A549 (cell line): Measurements from ENCODE around the gene ADCYAP1R1. TPM values are rescaled to one million over a fixed set of nuclear protein-coding genes. Genes with fewer than 3 reads are reported as not detected.

ENCODE experiments used
- ATAC-seq, 2 experiments: fragments of 200-7000 bp in 1 of 2; fragments of >200 bp in 1 of 2; cut with Nextera tagmentation in 1 of 2; cut with Tn5 transposase in 1 of 2; 3 replicates each; pipeline versions ENCODE4 v1.8.0 to v1.9.1; 2018 to 2020; ENCODE audit warnings: mild to moderate bottlenecking in 1 of 2, moderate library complexity in 1 of 2
- CTCF ChIA-PET: fragments of 300-600 bp; sonication (Branson Sonifier 250); formaldehyde crosslinking; extraction: SDS; loops from one replicate; lab custom pipeline; 2021; ENCODE audit warnings: antibody characterized with exemption, inconsistent platforms; lab: Yijun Ruan, JAX
- POLR2A ChIA-PET: fragments of 350-600 bp; formaldehyde crosslinking; extraction: SDS; loops from one replicate; lab custom pipeline; 2021; ENCODE audit warnings: antibody characterized with exemption, inconsistent platforms; lab: Yijun Ruan, JAX
- DNase-seq, 2 experiments: peaks; one replicate each; pipeline versions ENCODE4 v3.0.0 to v3.0.0-alpha.2; 2011 to 2016; ENCODE audit warnings: low read depth in 1 of 2, low spot score in 1 of 2
- FAIRE-seq: peaks from 2 replicates; lab custom pipeline; 2011; peaks lifted over from hg19 to GRCh38; lab: Jason Lieb, UNC
- H3K27ac ChIP-seq, 2 experiments: fragments of >200 bp; sonication (Bioruptor Twin); formaldehyde crosslinking; 3 replicates each; pipeline ENCODE4 v1.5.1; 2016 to 2017
- H3K4me1 ChIP-seq: fragments of >200 bp; sonication (Bioruptor Twin); formaldehyde crosslinking; 3 replicates; pipeline ENCODE4 v1.6.1; 2016
- H3K4me2 ChIP-seq: fragments of >200 bp; sonication (Bioruptor Twin); formaldehyde crosslinking; 3 replicates; pipeline ENCODE4 v1.6.1; 2016
- H3K4me3 ChIP-seq: fragments of >200 bp; sonication (Bioruptor Twin); formaldehyde crosslinking; 3 replicates; pipeline ENCODE4 v1.5.1; 2016
- H3K9me3 ChIP-seq: fragments of >200 bp; sonication (Bioruptor Twin); formaldehyde crosslinking; 3 replicates; pipeline ENCODE4 v1.6.1; 2016
- BHLHE40 ChIP-seq: IDR thresholded peaks from 2 replicates; pipeline ENCODE4 v1.6.1; 2012; ENCODE audit warnings: low read depth, low read length, inconsistent platforms
- CBX8 ChIP-seq: fragments of 200-600 bp; sonication (generic); IDR thresholded peaks from 2 replicates; pipeline ENCODE4 v1.6.1; 2016
- CHD4 ChIP-seq: fragments of 200-600 bp; sonication (generic); IDR thresholded peaks from 2 replicates; pipeline ENCODE4 v1.6.1; 2016; ENCODE audit warnings: antibody characterized with exemption, mild to moderate bottlenecking, borderline replicate concordance
- E2F6 ChIP-seq: IDR thresholded peaks from 2 replicates; pipeline ENCODE4 v1.6.1; 2012; ENCODE audit warnings: low read depth, borderline replicate concordance
- EHF ChIP-seq: fragments of 250-450 bp; sonication (Bioruptor Pico); IDR thresholded peaks from 2 replicates; pipeline ENCODE4 v1.5.0; 2020; ENCODE audit warnings: mild to moderate bottlenecking
- EP300 ChIP-seq, 2 experiments: fragments of >200 bp; sonication (Bioruptor Twin); formaldehyde crosslinking; IDR thresholded peaks; 2 replicates in 1 of 2; 3 replicates in 1 of 2; pipeline ENCODE4 v1.6.1; 2016 to 2017
- ESRRA ChIP-seq: fragments of 150-350 bp; IDR thresholded peaks from 2 replicates; pipeline ENCODE4 v1.6.1; 2014; ENCODE audit warnings: mild to moderate bottlenecking, low read length, borderline replicate concordance
- HDAC2 ChIP-seq: fragments of 200-600 bp; sonication (generic); IDR thresholded peaks from 2 replicates; pipeline ENCODE4 v1.6.1; 2016
- HMGXB4 ChIP-seq: fragments of 250-450 bp; sonication (Bioruptor Pico); IDR thresholded peaks from 2 replicates; pipeline ENCODE4 v1.5.0; 2021; ENCODE audit warnings: mild to moderate bottlenecking, moderate library complexity, borderline replicate concordance
- HOXA7 ChIP-seq: fragments of 250-450 bp; sonication (Bioruptor Pico); IDR thresholded peaks from 2 replicates; pipeline ENCODE4 v1.5.0; 2020; ENCODE audit warnings: mild to moderate bottlenecking, moderate library complexity
- HOXB5 ChIP-seq: fragments of 250-450 bp; sonication (Bioruptor Pico); IDR thresholded peaks from 2 replicates; pipeline ENCODE4 v1.5.0; 2020; ENCODE audit warnings: mild to moderate bottlenecking, moderate library complexity
- NR3C1 ChIP-seq: fragments of >200 bp; sonication (Bioruptor Twin); formaldehyde crosslinking; IDR thresholded peaks from 3 replicates; pipeline ENCODE4 v1.6.1; 2017
- PHF8 ChIP-seq: fragments of 200-600 bp; sonication (generic); IDR thresholded peaks from 2 replicates; pipeline ENCODE4 v1.6.1; 2016; ENCODE audit warnings: low read depth, mild to moderate bottlenecking, antibody characterized with exemption, moderate library complexity, borderline replicate concordance
- POLR2AphosphoS2 ChIP-seq: conservative IDR thresholded peaks from 2 replicates; pipeline ENCODE4 v1.6.1; 2012; ENCODE audit warnings: low read length, improper control_type of control experiment, inconsistent platforms
- RAD21 ChIP-seq, 2 experiments: fragments of >200 bp in 1 of 2; sonication (Bioruptor Twin) in 1 of 2; formaldehyde crosslinking in 1 of 2; IDR thresholded peaks in 1 of 2; conservative IDR thresholded peaks in 1 of 2; 2 replicates in 1 of 2; 3 replicates in 1 of 2; pipeline ENCODE4 v1.6.1; 2012 to 2018; ENCODE audit warnings: inconsistent platforms in 1 of 2
- RARB ChIP-seq: fragments of 250-450 bp; sonication (Bioruptor Pico); IDR thresholded peaks from 2 replicates; pipeline ENCODE4 v1.8.0; 2021; ENCODE audit warnings: mild to moderate bottlenecking, moderate library complexity
- RFX5 ChIP-seq: fragments of 450-650 bp; IDR thresholded peaks from 2 replicates; pipeline ENCODE4 v1.7.1; 2014; ENCODE audit warnings: antibody characterized with exemption, mild to moderate bottlenecking, moderate library complexity
- SMC3 ChIP-seq: fragments of >200 bp; sonication (Bioruptor Twin); formaldehyde crosslinking; IDR thresholded peaks from 3 replicates; pipeline ENCODE4 v1.6.1; 2018; ENCODE audit warnings: inconsistent platforms
- TFCP2L1 ChIP-seq: fragments of 250-450 bp; sonication (Bioruptor Pico); IDR thresholded peaks from 2 replicates; pipeline ENCODE4 v1.5.0; 2021; ENCODE audit warnings: mild to moderate bottlenecking
- ZC3H11A ChIP-seq: fragments of 450-650 bp; IDR thresholded peaks from 2 replicates; pipeline ENCODE4 v1.6.1; 2014; ENCODE audit warnings: antibody characterized with exemption, mild to moderate bottlenecking
- ZFP36 ChIP-seq: fragments of 450-650 bp; IDR thresholded peaks from 2 replicates; pipeline ENCODE4 v1.6.1; 2014; ENCODE audit warnings: borderline replicate concordance; ENCODE audit not compliant: partially characterized antibody
- ZNF302 ChIP-seq: fragments of 250-450 bp; sonication (Bioruptor Pico); IDR thresholded peaks from 2 replicates; pipeline ENCODE4 v1.9.0; 2021; ENCODE audit warnings: inconsistent platforms, mild to moderate bottlenecking, moderate library complexity
- whole genome bisulfite sequencing: methylation state at CpG from one replicate; pipeline ENCODE4 v1.1.6; 2017; ENCODE audit errors: missing lambda C conversion rate; 5-methylcytosine and 5-hydroxymethylcytosine counted together
- polyA plus RNA-seq, 4 experiments: library from polyadenylated mRNA; depleted of rRNA in 3 of 4; stranded (reverse); fragments of >200 nt; fragmentation: RNase III in 1 of 4; extraction: RNeasy Plus Mini Kit Qiagen cat#74134 plus additional on column Dnase treatment in 1 of 4; gene quantifications; 2 replicates in 3 of 4; 3 replicates in 1 of 4; pipeline ENCODE4 v1.2.3, GENCODE V29; 2011 to 2017
- TF ChIP-seq, protein P1 (sequence below): fragments of 150-350 bp; IDR thresholded peaks from 2 replicates; pipeline ENCODE4 v1.6.1; 2014; ENCODE audit warnings: low read depth, mild to moderate bottlenecking, low read length
- TF ChIP-seq, protein P2 (sequence below): fragments of >200 bp; sonication (Bioruptor Twin); formaldehyde crosslinking; IDR thresholded peaks from 2 replicates; pipeline ENCODE4 v1.6.1; 2016

ADCYAP1R1 gene
- polyA plus RNA-seq, 2 of the 4 experiments (the other 2 are of a cell fraction), result 0.01 TPM; not detected in 1

GRCh38 chr7:31065021-31065593 is 13.0 kb downstream of the ADCYAP1R1 start:
- ATAC-seq (no peak), DNase-seq (no peak), FAIRE-seq (no peak)
- TF ChIP-seq HOXA7 (CRISPR knock-in tag) (no peak), ZC3H11A (no peak), CHD4 (no peak), SMC3 (no peak), RARB (CRISPR knock-in tag) (no peak), EP300 (IDR thresholded peaks at IDR 0.05) (no peak), RFX5 (no peak), ESRRA (no peak), E2F6 (no peak)
- Histone ChIP-seq H3K4me1 (no peaks in the 10 kb centered on the region), H3K4me2 (no peak overlapping the region), H3K4me3 (no peak overlapping the region), H3K9me3 (no peaks in the 10 kb centered on the region), H3K27ac (no peak overlapping the region)
- 23% methylated on average over 5 of the region's 6 CpGs for WGBS
- CTCF ChIA-PET, result interaction anchor here (1.3 kb wide), 1 partner anchor 81 kb away, joined by 6 read pairs; no protein-coding TSS in a partner anchor
- POLR2A ChIA-PET, result no interaction called here

DNA sequence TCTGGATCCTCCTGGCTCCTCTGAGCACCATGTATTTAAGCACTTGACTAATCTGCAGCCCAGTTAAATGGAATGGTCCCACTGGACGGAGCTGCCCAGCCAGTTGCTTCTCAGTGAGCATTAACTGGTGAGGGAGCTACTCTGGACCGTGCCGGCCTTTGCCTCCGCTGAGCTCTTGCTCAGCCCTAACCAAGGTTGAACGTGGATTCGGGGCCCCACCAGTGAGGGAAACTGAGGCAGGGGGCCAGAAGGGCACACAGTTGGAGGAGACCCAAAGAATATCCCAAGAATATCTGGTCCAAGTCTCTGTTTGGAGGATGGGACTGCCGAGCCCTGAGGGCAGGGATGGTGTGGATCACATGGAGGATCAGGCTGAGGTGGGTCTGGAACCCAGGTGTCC is 13.7 kb downstream of the ADCYAP1R1 start:
- no peak for ATAC-seq
- TF ChIP-seq HMGXB4 (CRISPR knock-in tag) (no peak), EHF (CRISPR knock-in tag) (no peak), ZNF302 (CRISPR knock-in tag) (no peak), NR3C1 (no peak), TFCP2L1 (CRISPR knock-in tag) (no peak), PHF8 (no peak), SMC3 (no peak)
- TF ChIP-seq, all 56 proteins: peak for 0
- H3K4me3 ChIP-seq, result no peak overlapping the region
- H3K4me1 ChIP-seq, result no peaks in the 10 kb centered on the region
- POLR2A ChIA-PET, result no interaction called here
- CTCF ChIA-PET, result interaction anchor here (0.9 to 1.6 kb wide), 3 partner anchors 10 to 82 kb away, joined by 3 to 6 read pairs (median 6); no protein-coding TSS in a partner anchor
- no peak for FAIRE-seq
- no peaks in the 10 kb centered on the region for H3K9me3 ChIP-seq
- H3K4me2 ChIP-seq, result no peak overlapping the region
- 34% methylated on average over 3 of the region's 7 CpGs for WGBS
- DNase-seq, result no peak
- no peak overlapping the region for H3K27ac ChIP-seq

DNA sequence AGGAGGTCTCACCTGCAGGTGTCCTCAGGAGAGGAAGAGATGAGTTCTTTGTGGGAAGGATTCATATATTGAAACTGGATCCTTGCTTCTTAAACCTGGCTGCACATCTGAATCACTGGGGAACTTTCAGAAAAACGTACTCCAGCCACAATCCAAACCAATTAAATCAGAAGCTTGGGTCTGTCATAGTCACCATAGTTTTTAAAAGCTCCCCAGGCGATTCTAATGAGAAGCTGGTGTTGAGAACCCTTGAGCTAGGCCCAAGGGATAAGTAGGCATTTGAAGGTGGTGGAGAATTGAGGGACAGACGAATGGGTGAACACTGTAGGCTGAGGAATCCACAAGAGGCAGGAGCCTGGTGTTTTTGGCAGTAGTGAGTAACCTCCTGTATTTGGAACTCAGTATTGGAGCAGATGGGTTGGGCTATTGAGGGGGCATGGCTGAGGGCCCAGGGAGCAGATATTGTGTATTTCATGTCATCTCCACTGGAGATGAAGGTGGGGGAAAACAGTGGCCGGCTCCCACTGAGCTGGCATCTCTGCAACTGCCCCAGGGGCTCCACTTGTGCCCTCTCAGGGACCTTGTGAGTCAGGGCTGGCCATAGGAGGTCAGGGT is 14.5 kb downstream of the ADCYAP1R1 start:
- DNase-seq (no peak), FAIRE-seq (no peak), ATAC-seq (no peak)
- CTCF ChIA-PET, result interaction anchor here (0.9 to 1.6 kb wide), 3 partner anchors 9 to 83 kb away, joined by 3 to 6 read pairs (median 3); no protein-coding TSS in a partner anchor
- Histone ChIP-seq H3K4me3 (no peak overlapping the region), H3K4me1 (no peaks in the 10 kb centered on the region), H3K27ac (no peak overlapping the region), H3K9me3 (no peaks in the 10 kb centered on the region), H3K4me2 (no peak overlapping the region)
- POLR2A ChIA-PET, result no interaction called here
- 8% methylated on average over 4 of the region's 4 CpGs for WGBS
- no peak for TF ChIP-seq HOXB5 (CRISPR knock-in tag)
- no peak for TF ChIP-seq BHLHE40

GRCh38 chr7:31067491-31067890 is 15.4 kb downstream of the ADCYAP1R1 start:
- Histone ChIP-seq H3K9me3 (no peaks in the 10 kb centered on the region), H3K27ac (no peak overlapping the region), H3K4me1 (no peaks in the 10 kb centered on the region), H3K4me2 (no peak overlapping the region), H3K4me3 (no peak overlapping the region)
- DNase-seq, result no peak
- ChIA-PET CTCF (interaction anchor here (0.9 to 1.6 kb wide), 4 partner anchors 8 to 84 kb away, joined by 3 to 6 read pairs (median 3); no protein-coding TSS in a partner anchor), POLR2A (no interaction called here)
- FAIRE-seq, result no peak
- 25% methylated on average over 3 of the region's 3 CpGs for WGBS
- no peak for ATAC-seq
- TF ChIP-seq ZNF302 (CRISPR knock-in tag) (no peak), ZFP36 (no peak), HDAC2 (no peak), BHLHE40 (no peak), NR3C1 (no peak), SMC3 (no peak), POLR2AphosphoS2 (no peak), TFCP2L1 (CRISPR knock-in tag) (no peak), CBX8 (no peak), RAD21 (conservative IDR thresholded peaks at IDR 0.05 in 1 of 2, IDR thresholded peaks at IDR 0.05 in 1 of 2) (no peak), E2F6 (no peak)
- TF ChIP-seq, protein P1, sequence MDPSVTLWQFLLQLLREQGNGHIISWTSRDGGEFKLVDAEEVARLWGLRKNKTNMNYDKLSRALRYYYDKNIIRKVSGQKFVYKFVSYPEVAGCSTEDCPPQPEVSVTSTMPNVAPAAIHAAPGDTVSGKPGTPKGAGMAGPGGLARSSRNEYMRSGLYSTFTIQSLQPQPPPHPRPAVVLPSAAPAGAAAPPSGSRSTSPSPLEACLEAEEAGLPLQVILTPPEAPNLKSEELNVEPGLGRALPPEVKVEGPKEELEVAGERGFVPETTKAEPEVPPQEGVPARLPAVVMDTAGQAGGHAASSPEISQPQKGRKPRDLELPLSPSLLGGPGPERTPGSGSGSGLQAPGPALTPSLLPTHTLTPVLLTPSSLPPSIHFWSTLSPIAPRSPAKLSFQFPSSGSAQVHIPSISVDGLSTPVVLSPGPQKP, result no peak
- TF ChIP-seq, protein P2, sequence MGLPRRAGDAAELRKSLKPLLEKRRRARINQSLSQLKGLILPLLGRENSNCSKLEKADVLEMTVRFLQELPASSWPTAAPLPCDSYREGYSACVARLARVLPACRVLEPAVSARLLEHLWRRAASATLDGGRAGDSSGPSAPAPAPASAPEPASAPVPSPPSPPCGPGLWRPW, result no peak
